ENCODE data around the gene BNIP3. TPM values are rescaled to one million over a fixed set of nuclear protein-coding genes. Genes with fewer than 3 reads are reported as not detected.

The BNIP3 gene
- total RNA-seq, 2 donors from 2014 or later, result 33.6 to 81.5 TPM

- Histone ChIP-seq H3K36me3 (no peaks in the 10 kb centered on the region), H3K27me3 (replicated peaks; ENCODE audit: insufficient read depth) (no peaks in the 10 kb centered on the region), H3K4me3 (no peak overlapping the region), H3K9me3 (no peaks in the 10 kb centered on the region), H3K27ac (no peak overlapping the region), H3K4me1 (ENCODE audit: control insufficient read depth in 1 of 2, low read depth in 2 of 2) (peaks cover 28 to 43% of the 10 kb centered on the region in 2 donors)
- DNase-seq (ENCODE audit: low spot score), result no peak
- ATAC-seq (ENCODE audit: insufficient number of reproducible peaks, low FRiP score, low read depth), result peak; percentile 18
- TF ChIP-seq CTCF (IDR thresholded peaks at IDR 0.05), result no peak
Measured at GRCh38 chr10:131929122-131929845, 52.4 kb downstream of the BNIP3 start.

GRCh38 chr10:131928248-131929095, 53.3 kb downstream of the BNIP3 start:
- peaks cover 28 to 42% of the 10 kb centered on the region in 2 donors for H3K4me1 ChIP-seq (ENCODE audit: control insufficient read depth in 1 of 2, low read depth in 2 of 2)

GRCh38 chr10:131926743-131927595, 54.8 kb downstream of the BNIP3 start:
- DNase-seq (ENCODE audit: low spot score), result no peak
- no peak for ATAC-seq (ENCODE audit: insufficient number of reproducible peaks, low FRiP score, low read depth)
- no peak for TF ChIP-seq CTCF (IDR thresholded peaks at IDR 0.05)
- Histone ChIP-seq H3K9me3 (no peaks in the 10 kb centered on the region), H3K27ac (no peak overlapping the region), H3K4me3 (no peak overlapping the region), H3K27me3 (replicated peaks; ENCODE audit: insufficient read depth) (no peaks in the 10 kb centered on the region), H3K4me1 (ENCODE audit: control insufficient read depth in 1 of 2, low read depth in 2 of 2) (peaks cover 17 to 27% of the 10 kb centered on the region in 2 donors), H3K36me3 (no peaks in the 10 kb centered on the region)

More at GRCh38 chr10:131928248-131929095, 53.3 kb downstream of the BNIP3 start:
- Histone ChIP-seq H3K36me3 (no peaks in the 10 kb centered on the region), H3K27me3 (replicated peaks; ENCODE audit: insufficient read depth) (no peaks in the 10 kb centered on the region), H3K27ac (no peak overlapping the region), H3K4me3 (no peak overlapping the region), H3K9me3 (no peaks in the 10 kb centered on the region)
- no peak for DNase-seq (ENCODE audit: low spot score)
- no peak for ATAC-seq (ENCODE audit: insufficient number of reproducible peaks, low FRiP score, low read depth)
- TF ChIP-seq CTCF (IDR thresholded peaks at IDR 0.05), result no peak

- ATAC-seq (ENCODE audit: insufficient number of reproducible peaks, low FRiP score, low read depth), result no peak
- Histone ChIP-seq H3K27me3 (replicated peaks; ENCODE audit: insufficient read depth) (no peaks in the 10 kb centered on the region), H3K9me3 (no peaks in the 10 kb centered on the region), H3K4me1 (ENCODE audit: control insufficient read depth in 1 of 2, low read depth in 2 of 2) (peaks cover 13 to 20% of the 10 kb centered on the region in 2 donors), H3K36me3 (no peaks in the 10 kb centered on the region), H3K4me3 (no peak overlapping the region), H3K27ac (no peak overlapping the region)
- no peak for TF ChIP-seq CTCF (IDR thresholded peaks at IDR 0.05)
- no peak for DNase-seq (ENCODE audit: low spot score)
Measured at GRCh38 chr10:131926253-131926652, 55.5 kb downstream of the BNIP3 start.
